Brain pericyte (primary cell): ENCODE data around the gene KCNN3.

Experiments
- DNase-seq: peaks from one replicate; pipeline ENCODE4 v3.0.0-alpha.2; 2012; ENCODE audit warnings: low read depth, low spot score

The KCNN3 gene

DNA sequence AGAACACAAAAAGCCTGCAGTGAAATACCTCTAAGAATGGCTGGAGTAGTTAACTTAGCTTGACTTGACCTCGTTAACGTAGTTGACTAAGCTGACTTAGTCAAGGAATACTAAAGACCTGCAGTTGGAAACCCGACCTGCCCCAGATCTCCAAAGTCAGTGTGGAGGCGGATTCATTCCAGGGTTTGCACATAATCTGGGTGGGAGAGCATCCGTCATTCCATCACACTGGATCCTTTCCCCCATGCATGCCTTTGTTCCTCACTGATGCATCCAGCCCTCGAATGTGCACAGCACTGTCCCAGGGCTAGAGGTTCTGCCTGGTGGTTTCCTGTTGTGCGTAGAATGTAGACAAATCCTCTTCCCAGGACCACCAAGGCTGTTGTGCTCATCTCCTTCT lies 76.4 kb downstream of the KCNN3 start:
- no peak for DNase-seq

DNA sequence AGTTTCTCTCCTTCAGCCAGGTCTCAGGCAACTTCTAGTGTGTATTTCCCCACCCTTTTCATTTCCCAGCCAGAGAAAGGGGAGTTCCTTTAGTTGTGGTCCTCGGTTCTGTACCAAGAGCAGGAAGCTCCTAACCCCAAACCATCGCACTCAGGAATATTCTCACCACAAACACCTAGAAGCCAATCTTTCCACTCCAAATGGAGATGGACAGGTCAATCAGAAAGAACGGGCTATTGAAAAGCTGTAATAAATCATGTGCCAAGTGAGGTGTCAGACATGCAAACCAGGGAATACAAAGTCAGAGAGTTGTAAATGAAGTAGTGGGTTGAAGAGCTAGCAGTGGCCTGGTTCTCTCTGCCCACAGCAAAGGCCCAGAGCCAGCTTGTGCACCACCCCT lies 77.2 kb downstream of the KCNN3 start:
- DNase-seq = no peak

DNA sequence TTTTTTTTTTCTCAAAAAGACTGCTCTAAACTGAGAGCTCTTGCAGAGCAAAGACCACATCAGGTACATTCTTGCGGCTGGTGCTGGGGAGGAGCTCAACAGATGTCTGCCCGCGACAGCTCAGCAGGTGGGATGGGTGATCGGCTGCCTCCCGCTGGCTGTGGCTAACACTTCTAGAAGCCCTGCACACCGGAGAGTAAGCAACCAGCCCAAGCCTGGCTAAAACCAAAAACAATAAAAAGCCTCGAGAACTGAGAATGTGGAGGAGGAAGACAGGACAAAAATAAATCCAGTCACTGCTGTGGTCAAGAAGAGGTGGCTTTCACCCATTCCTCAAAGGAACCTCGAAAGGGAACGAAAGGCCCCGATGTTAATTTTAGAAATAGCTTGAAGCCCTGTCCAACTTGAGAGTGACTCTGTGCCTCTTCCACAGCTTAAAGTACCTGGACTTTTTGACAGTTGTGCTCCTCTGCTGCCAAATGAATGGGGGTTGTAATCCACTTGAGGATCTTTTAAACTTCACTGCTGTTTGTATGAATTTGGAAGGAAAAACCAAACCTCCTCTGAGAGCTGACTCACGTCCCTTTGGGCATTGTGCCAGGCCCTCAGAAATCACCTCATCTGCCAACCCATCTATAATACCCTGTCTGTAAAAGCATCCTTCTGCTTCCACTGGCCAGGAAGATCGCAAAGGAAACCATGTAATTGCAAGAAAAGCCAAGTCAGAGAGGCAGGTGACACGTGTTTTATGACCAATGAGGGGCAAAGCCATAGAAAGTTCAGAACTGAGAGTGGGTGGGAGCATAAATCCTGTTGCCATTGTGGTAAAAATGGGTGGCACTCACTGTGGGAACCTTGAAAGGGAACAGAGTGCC lies 78.6 kb downstream of the KCNN3 start:
- DNase-seq = no peak

DNA sequence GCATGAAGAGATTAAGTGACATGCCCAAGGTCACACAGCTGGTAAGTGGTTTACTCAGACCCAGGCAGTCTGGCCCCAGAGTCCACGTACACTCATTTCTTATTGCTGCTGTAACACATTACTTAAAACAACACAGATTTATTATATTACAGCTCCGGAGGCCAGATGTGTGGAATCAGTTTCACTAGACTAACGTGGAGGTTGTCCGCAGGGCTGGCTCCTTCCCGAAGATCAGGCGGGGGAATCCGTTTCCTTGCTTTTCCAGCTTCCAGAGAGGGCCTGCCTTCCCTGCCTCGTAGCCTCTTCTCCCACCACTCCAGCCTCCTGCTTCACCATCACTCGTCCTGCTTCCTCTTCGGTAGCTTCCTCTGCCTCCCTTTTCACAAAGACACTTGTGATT lies 81.2 kb downstream of the KCNN3 start:
- no peak for DNase-seq

DNA sequence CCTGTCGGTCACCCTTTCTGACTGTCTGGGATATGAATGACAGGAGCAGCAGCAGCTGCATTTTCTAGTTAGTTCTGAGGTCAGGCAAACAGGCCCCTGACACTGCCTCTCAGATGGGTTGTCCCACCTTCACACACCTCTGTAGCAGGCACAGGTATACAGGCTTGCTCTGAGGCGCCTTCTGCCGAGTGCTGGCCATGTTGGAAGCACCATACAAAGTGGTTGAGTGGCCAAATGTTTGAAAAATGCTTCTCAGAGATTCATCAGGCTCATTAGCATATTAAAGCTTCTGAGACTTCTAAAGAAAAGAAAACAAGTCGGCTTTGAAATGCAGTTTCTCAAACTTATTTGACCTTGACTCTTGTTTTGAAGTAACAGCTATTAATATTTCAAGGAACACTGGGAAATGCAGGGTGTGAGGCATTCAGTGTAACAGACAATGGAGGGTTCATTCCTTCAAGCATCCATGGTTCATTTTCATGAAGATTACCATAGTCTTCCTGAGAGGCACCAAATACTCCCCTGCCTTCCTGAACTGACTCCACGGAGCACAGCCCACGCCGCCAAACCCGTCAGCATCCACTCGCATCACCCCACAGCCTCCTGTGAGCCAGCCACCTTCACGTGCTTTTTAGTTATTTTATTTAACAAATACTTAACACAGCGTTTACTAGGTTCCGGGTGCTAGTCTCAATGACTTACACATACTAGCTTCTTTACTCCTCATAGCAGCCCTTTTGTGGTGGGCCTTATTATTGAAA lies 81.8 kb downstream of the KCNN3 start:
- no peak for DNase-seq

DNA sequence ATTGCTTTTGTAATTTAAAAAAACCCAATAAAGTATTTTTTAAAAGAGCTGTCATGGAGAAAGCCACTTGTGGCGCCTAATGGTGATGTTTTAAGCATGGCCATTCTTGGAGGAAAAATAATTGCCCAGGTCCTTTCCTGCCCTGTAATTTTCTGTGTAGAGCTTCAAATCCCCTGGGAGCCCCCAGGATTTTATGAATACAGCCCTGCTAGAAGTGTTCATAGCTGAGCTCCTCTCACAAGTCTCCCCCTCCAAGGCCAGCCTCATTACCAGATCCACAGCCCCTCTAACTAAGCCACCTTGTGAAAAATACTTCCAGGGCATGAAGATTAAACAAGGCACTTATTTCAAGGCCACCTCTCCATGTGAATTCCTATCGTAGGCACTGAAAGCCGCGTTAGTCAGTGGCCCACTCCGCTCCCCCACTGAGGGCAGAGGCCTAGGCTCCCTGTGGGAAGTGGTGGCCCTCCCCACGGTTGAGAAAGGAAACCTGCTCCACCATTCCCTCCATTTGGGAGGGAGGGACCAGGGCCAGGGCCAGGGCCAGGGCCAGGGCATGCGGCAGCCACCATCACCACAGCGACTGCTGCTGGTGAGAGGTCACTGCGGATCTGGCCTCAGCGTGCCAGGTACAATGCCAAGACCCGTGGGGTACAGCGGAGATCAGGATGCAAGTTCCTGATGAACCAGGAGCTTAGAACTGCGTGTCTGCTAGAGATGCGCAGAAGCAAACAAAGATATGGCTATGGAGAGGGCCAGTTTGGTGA lies 83.1 kb downstream of the KCNN3 start:
- DNase-seq = no peak

DNA sequence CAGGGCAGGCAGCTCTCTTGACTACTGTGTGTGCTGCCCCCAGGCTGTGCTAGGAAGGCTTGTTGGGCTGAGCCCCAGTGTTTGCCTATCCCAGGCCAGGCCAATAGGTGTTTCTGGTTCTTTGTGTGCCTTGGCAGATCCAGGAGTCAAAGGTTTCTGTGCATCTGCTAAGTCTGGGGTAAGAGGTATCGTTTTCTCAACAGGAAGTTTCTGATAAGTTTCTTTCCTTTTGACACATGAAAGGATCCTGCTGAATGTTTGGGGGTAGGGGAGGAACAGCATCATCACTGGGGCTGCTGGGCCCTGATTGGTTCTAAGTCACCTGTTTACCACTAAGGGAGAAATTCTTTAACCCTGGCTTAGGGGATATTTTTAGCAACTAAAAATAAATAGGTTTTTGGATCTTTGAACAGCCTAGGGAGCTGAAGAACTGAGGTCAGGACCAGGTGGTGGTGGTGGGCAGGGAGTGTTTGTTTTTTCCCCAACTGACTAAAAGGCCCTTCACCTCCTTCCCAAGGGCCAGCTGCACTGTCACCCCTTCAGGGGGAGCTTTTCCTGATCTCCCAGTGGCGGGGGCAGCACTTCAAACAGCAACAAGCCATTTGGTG lies 85.1 kb downstream of the KCNN3 start:
- DNase-seq = no peak

DNA sequence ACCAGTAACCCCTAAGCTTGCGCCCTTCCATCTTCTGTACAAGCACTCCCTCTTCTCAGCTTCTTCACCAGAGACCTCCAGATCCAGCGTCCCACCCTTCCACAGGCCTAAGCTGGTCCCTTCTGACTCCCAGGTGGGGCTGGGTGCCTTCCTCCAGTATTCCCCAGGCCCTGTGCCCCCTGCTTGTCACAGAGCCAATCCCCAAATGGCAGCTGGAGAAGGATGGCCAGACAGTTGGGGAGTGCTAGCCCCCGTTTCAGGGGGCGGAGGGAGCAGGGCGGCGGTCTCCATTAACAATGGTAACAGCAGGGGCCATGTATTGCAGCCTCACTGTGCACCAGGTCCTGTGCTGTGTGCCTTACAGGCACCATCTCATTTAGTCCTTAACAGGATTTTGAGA lies 85.7 kb downstream of the KCNN3 start:
- no peak for DNase-seq

DNA sequence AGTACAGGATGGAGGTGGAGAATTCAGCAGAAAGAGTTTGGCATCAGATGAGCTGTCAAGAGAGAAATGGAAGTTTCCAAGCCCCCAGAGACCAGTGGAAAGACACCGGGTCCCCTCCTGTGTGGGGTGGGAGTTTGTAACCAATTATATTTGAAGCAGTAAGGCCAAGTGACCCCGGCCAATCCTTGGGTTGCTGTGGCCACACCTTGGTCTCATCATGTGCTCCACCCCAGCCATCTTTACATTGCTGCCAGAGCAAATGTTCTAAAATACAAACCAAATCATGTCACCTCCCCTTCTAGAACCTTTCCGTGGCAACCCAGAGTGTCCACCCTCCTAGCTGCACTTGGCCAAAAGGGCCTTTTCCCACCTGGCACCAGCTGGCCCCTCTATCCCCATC lies 86.1 kb downstream of the KCNN3 start:
- no peak for DNase-seq

DNA sequence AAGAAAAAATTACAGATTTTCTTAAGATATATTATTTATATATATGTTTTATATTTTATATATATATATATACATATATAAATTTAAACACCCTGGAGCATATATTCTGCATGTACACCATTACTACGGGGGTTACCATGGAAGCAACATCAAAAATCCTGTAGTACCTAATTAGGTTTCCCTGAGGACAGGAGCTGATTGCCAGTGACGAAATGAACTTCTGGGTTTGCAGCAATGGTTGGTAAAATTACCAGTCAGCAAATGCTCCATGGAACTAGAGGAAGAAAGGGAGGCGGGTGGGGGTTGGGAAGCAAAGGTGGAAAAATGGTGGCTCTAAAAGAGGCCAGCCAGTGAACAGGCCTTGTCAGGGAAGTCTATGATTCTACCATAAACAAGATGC lies 89.5 kb downstream of the KCNN3 start:
- no peak for DNase-seq

DNA sequence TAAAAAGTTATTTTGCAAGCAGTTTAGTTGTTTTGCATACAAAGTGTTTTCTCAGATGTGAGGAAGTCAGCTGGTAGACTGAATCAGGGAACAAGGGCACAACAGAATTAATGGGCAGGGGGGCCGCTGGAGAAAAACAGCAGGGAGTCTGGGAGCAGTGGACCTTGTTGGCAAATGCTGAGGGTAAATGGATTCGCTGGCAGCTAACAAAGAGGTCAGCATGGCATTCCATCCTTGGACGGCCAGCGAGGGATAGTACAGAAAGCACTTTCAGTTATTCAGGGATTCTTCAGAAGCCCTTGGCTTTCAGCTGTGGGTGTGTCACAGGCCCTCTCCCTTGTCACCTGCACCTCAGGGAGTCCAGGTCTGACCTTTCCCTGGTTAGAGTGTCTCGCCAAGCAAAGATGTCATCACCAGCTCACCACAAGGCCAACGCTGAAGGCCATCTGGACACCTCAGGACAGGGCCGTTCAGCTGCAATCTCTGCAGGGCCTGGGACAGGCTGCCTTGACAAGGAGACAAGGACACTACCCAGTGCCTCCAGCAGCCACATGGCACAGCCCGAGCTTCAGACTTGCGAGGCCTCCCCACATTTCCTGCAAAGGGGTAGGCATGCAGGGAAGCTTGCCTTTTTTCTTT lies 90.4 kb downstream of the KCNN3 start:
- no peak for DNase-seq

DNA sequence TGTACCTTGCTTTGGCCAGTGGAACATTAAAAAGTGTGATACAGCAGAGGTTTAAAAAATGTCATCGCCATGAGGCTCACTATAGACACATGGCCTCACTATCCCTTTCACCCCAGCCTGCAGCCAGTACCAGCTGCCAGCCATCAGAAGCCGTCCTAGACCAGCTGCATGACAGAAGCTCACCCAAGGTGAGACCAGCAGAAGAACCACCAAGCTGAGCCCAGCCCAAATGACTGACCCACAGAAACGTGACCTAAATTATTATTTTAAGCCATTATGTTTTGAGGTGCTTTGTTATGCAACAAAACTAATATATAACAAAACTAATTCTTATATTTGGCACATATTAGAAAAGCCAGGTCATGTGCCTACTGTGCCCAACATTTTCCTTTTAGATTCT lies 91.1 kb downstream of the KCNN3 start:
- DNase-seq = no peak

DNA sequence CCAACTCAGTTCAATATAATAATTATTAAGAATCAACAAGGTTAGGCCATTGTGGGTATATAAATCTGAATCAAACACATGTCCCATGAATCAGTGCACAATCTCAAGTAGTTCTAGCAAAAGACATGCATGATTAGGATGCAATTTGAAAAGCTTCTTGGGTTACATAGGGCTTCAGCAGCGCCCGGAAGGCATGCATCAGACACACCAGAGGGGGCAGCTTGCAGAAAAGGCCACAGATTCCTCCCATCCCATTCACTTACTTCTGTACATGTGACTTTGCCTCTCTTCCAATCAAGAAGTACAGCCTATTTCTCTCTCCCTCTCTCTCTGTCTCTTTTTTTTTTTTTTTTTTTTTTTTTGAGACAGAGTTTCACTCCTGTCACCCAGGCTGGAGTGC lies 91.8 kb downstream of the KCNN3 start:
- DNase-seq = no peak

DNA sequence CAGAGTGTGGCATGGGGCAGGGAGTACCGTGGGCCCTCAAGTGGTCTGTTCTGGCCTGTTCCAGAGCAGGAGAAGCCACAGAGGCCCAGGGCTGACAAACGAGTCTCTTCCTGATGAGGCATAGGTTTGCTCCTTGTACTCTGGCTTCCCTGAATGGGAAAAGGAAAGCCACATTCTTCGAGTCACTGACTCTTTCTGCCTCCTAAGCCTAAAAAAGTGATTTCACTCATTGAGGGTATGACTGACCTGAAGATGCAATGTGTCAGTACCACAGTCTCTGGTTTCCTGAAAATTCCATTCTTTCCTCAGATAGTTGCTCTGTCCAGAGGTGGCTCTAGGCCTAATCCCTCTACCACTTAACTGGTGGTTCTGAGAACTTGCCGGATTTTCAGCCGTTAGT lies 92.3 kb downstream of the KCNN3 start:
- no peak for DNase-seq

DNA sequence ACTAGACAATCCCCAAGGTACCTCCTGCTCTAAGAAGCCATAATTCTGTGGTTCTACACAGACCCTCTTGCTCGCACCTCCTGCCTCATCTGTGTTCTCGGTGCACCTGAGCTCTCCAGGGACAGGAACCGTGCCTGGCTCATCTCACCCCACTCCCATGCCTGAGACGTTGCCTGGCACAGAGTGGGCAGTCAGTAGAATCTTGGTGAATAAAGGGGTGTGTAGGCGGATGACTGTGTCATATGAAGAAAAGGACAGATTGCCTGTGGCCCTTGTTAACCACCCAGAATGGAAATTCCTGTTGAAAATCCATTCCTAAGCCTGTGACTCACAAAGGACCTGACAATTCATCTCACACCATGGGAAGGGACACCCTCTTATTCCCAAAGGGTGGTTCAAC lies 92.9 kb downstream of the KCNN3 start:
- no peak for DNase-seq

DNA sequence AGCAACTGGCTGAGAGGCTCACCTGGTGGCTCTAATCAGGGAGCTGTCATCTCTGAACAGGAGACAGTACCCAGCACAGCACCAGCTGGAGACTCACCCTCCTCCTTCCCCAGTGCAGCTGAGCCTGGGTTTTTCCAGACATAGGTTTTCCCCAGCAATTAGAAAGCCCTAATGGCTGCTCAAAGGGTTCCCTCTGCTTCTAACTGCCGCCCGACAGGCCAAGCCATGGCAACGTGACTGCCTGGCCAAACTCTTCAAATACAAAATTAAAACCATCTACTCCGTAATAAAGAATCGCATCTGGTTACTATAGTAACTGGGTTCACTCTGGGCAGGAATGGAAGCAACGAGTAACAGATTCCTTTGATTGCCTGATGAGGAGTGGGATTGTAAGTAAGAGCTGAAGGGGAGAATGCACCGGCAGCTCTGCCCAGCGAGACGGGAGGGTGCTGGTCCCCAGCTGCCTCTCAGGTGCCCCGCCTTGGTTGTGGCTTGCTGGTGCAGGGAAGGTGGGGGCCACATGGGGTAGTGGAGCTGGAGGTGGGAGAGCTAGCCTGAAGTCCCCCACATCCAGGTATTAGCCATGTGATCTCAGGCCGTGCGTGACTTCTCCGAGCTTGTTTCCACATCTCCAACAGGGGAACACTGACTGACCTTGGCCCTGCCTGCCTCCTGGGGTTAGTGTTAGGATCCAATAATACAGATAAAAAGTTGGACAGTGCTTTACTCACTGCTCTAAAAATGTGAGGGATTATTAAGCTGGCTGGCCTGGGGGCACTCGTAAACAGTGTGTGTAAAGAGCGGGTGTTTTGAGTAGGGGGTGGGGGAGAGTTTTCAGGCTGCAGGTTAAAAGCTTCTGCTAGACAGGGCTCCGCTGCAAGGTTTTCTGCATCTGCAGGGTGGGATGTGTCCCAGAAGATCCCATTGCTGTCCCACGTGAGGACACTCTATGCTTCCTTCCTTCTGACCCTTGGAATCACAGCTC lies 94.2 kb downstream of the KCNN3 start:
- DNase-seq = no peak

DNA sequence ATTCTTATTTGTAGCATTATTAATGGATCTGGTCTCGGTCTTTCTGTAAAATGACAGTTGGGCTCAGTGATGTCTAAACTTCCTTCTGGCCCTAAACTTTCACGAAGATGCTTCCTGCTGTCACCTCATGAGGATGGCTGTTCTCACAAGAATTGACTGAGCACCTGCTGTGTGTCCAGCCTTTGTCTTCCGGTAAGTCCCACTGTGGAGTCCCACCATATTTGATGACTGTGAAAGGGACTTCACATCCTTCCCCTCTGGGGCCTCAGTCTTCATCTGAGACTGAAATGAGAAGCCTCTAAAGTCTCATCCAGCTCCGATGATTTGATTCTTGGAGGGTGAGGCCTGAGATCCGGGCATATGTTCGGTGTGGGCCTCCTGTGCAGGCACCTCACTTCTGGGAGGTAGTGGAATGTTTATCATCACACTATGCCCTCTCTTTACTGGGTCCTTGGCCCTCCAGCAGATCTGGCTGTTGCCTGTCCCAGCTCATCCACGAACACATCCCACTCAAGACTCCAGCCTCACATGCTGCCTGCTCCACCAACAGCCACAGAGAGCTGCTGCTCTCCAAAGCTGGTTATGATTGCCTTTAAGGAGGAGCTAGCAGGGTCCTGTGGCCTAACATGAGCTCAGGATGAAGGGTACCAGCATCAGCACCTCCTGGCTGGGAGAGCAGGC lies 95.8 kb downstream of the KCNN3 start:
- no peak for DNase-seq

DNA sequence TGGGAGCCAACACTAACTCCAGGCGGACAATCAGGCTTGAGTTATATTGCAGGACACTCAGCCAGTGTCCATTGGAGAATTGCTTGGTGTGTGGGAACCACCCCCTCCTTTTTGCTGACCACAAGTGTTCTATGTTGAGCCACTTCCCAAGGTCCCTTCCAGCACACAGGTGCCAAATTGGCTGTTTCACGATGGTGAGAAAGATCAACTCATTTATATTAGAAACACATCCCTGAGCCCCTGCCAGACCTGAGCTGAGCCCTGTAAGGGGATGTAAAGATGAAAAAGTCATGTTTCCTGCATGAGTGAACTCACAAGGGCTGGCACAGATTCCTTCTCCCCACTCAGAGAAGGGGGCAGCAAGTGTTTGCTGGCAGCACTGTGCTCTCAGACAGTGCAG lies 96.5 kb downstream of the KCNN3 start:
- no peak for DNase-seq

DNA sequence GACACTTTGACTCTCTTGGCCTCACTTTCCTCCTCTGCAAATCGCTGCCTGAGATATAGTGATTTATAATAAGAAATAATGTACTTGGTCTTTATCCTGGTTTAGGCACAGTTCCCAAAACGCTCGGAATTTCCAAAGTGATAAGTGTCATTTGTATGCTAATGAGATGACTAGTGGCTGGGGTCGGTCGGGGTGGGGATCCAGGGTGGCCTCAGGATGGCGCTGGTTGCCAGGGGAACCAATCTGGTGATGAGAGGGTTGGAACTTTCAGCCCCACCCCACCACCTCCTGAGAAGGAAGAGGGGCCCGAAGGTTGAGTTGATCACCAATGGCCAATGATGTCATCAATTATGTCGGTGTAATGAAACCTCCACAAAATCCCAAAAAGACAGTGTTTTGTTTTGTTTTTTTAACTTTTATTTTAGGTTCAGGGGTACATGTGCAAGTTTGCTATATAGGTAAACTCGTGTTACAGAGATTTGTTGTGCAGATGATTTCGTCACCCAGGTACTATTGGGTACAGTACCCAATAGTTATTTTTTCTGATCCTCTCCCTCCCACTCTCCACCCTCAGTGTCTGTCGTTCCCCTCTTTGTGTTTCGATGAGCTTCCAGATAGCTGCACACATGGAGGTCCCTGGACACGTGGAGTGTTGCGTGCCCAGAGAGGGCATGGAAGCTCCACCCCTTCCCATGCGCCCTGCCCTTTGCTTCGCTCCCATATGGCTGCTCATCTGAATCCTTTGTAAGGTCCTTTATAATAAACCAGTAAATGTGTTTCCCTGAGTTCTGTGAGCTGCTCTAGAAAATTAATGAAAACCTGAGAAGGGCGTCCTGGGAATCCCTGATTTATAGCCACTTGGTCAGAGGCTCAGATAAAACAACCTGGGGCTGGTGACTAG lies 97.2 kb downstream of the KCNN3 start:
- no peak for DNase-seq
